Measurements from ENCODE around the gene C19orf25. TPM values are rescaled to one million over a fixed set of nuclear protein-coding genes. Genes with fewer than 3 reads are reported as not detected.
A peak's percentile ranks its signal among the peaks of the same experiment; 100 is the strongest.

The C19orf25 gene
- total and polyA plus RNA-seq, 9 donors, result 17.5 to 23.9 (median 20.9) TPM

DNA sequence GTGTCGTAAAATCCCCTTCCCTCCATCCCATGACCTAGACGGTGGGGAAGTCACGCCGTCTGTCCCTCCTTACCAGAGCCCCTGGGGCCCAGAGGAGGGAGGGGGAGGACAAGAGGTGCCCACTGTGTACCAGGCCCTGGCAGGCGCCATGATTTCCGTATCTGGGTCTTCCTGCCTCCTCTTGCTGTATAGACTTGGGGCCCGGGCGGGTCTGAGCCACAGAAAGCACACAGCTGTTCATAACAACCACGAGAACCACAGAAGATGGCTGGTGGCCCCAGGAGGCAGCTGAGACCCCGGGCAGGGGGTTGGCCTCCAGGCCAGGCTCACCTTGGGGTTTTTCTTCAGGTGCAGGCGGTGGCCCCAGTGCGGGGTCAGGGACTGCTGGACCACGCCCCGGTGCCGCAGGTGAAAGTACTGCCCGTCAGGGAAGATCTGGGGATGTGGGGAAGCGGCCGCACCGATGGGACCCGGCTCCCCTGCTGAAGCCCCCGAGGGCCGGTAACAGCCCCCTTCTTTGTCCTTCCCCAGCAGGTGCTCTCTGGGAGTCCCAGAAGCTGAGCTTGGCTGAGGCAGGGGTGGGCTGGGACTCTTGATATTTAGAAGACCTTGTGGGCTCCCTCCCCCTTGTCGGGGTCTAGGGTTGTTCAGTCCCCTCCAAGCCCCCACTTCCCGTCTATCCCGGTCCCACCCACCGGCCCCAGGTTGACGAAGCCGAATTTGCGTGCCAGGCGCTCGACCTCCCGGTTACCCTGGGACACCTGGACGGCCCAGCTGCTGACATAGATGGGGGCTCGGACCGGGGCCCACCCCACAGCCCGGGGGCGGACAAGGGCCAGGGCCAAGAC is 10.7 kb upstream of the C19orf25 start:
- DNase-seq, result no peak
- peaks cover 20% of the 10 kb centered on the region for H3K4me1 ChIP-seq (ENCODE audit: control insufficient read depth, insufficient read depth, low read length)
- H3K36me3 ChIP-seq (ENCODE audit: control insufficient read depth, insufficient read depth, low read length), result no peaks in the 10 kb centered on the region
- no peaks in the 10 kb centered on the region for H3K9me3 ChIP-seq (replicated peaks; ENCODE audit: control insufficient read depth, low read depth, low read length)
- H3K4me3 ChIP-seq (ENCODE audit: low read length), result peak overlapping the region; percentile 59
- H3K27me3 ChIP-seq (ENCODE audit: control insufficient read depth, insufficient read depth, low read length), result peaks cover 29% of the 10 kb centered on the region
- peak overlapping the region; percentile 87 for H3K27ac ChIP-seq (ENCODE audit: low read length)
- 18% methylated on average over 24 of the region's 37 CpGs for WGBS (ENCODE audit: insufficient coverage)

GRCh38 chr19:1488282-1488601 is 9.2 kb upstream of the C19orf25 start:
- peaks cover 20% of the 10 kb centered on the region for H3K4me1 ChIP-seq (ENCODE audit: control insufficient read depth, insufficient read depth, low read length)
- H3K9me3 ChIP-seq (replicated peaks; ENCODE audit: control insufficient read depth, low read depth, low read length), result no peaks in the 10 kb centered on the region
- peaks cover 21% of the 10 kb centered on the region for H3K27me3 ChIP-seq (ENCODE audit: control insufficient read depth, insufficient read depth, low read length)
- no peak overlapping the region for H3K4me3 ChIP-seq (ENCODE audit: low read length)
- DNase-seq, result no peak
- 91% methylated on average over 10 of the region's 11 CpGs for WGBS (ENCODE audit: insufficient coverage)
- no peaks in the 10 kb centered on the region for H3K36me3 ChIP-seq (ENCODE audit: control insufficient read depth, insufficient read depth, low read length)
- H3K27ac ChIP-seq (ENCODE audit: low read length), result no peak overlapping the region

- DNase-seq, result no peak
- Histone ChIP-seq H3K27ac (ENCODE audit: low read length) (no peak overlapping the region), H3K4me1 (ENCODE audit: control insufficient read depth, insufficient read depth, low read length) (peaks cover 17% of the 10 kb centered on the region), H3K36me3 (ENCODE audit: control insufficient read depth, insufficient read depth, low read length) (no peaks in the 10 kb centered on the region), H3K27me3 (ENCODE audit: control insufficient read depth, insufficient read depth, low read length) (peaks cover 16% of the 10 kb centered on the region), H3K4me3 (ENCODE audit: low read length) (no peak overlapping the region), H3K9me3 (replicated peaks; ENCODE audit: control insufficient read depth, low read depth, low read length) (no peaks in the 10 kb centered on the region)
- WGBS (ENCODE audit: insufficient coverage), result 89% methylated on average over 32 of the region's 40 CpGs
These were observed 8.7 kb upstream of the C19orf25 start for GRCh38 chr19:1487576-1488281.

GRCh38 chr19:1486720-1487575 is 7.9 kb upstream of the C19orf25 start:
- Histone ChIP-seq H3K27me3 (ENCODE audit: control insufficient read depth, insufficient read depth, low read length) (peaks cover 8% of the 10 kb centered on the region), H3K4me3 (ENCODE audit: low read length) (no peak overlapping the region), H3K9me3 (replicated peaks; ENCODE audit: control insufficient read depth, low read depth, low read length) (no peaks in the 10 kb centered on the region), H3K36me3 (ENCODE audit: control insufficient read depth, insufficient read depth, low read length) (no peaks in the 10 kb centered on the region), H3K4me1 (ENCODE audit: control insufficient read depth, insufficient read depth, low read length) (peaks cover 17% of the 10 kb centered on the region), H3K27ac (ENCODE audit: low read length) (no peak overlapping the region)
- no peak for DNase-seq
- 89% methylated on average over 50 of the region's 56 CpGs for WGBS (ENCODE audit: insufficient coverage)

- no peaks in the 10 kb centered on the region for H3K9me3 ChIP-seq (replicated peaks; ENCODE audit: control insufficient read depth, low read depth, low read length)
- 89% methylated on average over 19 of the region's 23 CpGs for WGBS (ENCODE audit: insufficient coverage)
- no peak for DNase-seq
- no peak overlapping the region for H3K27ac ChIP-seq (ENCODE audit: low read length)
- H3K4me3 ChIP-seq (ENCODE audit: low read length), result no peak overlapping the region
- H3K27me3 ChIP-seq (ENCODE audit: control insufficient read depth, insufficient read depth, low read length), result no peaks in the 10 kb centered on the region
- no peaks in the 10 kb centered on the region for H3K36me3 ChIP-seq (ENCODE audit: control insufficient read depth, insufficient read depth, low read length)
- H3K4me1 ChIP-seq (ENCODE audit: control insufficient read depth, insufficient read depth, low read length), result peaks cover 6% of the 10 kb centered on the region
These were observed 5.0 kb upstream of the C19orf25 start for GRCh38 chr19:1483979-1484428.

GRCh38 chr19:1483131-1483978 is 4.3 kb upstream of the C19orf25 start:
- H3K4me1 ChIP-seq (ENCODE audit: control insufficient read depth, insufficient read depth, low read length), result peaks cover 8% of the 10 kb centered on the region
- no peaks in the 10 kb centered on the region for H3K27me3 ChIP-seq (ENCODE audit: control insufficient read depth, insufficient read depth, low read length)
- H3K4me3 ChIP-seq (ENCODE audit: low read length), result no peak overlapping the region
- no peak for DNase-seq
- H3K9me3 ChIP-seq (replicated peaks; ENCODE audit: control insufficient read depth, low read depth, low read length), result no peaks in the 10 kb centered on the region
- 90% methylated on average over 73 of the region's 77 CpGs for WGBS (ENCODE audit: insufficient coverage)
- no peaks in the 10 kb centered on the region for H3K36me3 ChIP-seq (ENCODE audit: control insufficient read depth, insufficient read depth, low read length)
- H3K27ac ChIP-seq (ENCODE audit: low read length), result no peak overlapping the region

DNA sequence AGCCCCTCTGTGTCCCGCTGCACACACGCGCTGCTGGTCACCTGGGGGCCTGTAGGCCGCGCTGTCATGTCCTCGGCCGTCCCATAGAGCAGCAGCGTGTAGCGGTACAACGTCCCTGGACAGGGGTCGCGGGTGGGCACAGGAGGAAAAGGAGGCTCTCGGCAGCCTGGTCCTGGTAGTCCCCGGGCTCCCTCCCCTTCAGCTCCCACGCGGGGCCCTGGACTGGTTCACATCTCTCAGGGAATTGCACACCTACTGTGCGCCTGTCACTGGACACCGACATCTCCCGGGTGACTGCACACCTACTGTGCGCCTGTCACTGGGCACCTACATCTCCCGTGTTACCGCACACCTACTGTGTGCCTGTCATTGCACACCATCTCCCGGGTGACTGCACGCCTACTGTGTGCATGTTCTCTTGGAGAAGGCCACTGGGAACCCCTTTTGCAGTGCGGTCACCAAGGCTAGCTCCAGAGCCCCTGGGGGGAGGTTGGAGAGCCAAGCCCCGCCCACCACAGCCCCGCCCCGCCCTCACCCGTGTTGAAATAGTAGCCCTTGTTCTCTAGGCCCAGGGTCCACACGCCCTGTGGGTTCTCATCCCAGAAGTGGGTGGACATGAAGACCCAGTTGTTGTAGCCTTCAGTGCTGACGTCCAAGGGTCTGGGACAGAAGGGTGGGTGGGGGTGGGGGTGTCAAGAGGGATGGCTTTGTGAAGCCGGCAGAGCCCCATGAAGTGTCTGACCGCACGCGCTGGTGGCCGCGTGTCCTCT is 3.5 kb upstream of the C19orf25 start:
- Histone ChIP-seq H3K36me3 (ENCODE audit: control insufficient read depth, insufficient read depth, low read length) (no peaks in the 10 kb centered on the region), H3K27ac (ENCODE audit: low read length) (no peak overlapping the region), H3K4me1 (ENCODE audit: control insufficient read depth, insufficient read depth, low read length) (peaks cover 12% of the 10 kb centered on the region), H3K4me3 (ENCODE audit: low read length) (no peak overlapping the region), H3K27me3 (ENCODE audit: control insufficient read depth, insufficient read depth, low read length) (no peaks in the 10 kb centered on the region), H3K9me3 (replicated peaks; ENCODE audit: control insufficient read depth, low read depth, low read length) (no peaks in the 10 kb centered on the region)
- WGBS (ENCODE audit: insufficient coverage), result 91% methylated on average over 29 of the region's 37 CpGs
- no peak for DNase-seq

DNA sequence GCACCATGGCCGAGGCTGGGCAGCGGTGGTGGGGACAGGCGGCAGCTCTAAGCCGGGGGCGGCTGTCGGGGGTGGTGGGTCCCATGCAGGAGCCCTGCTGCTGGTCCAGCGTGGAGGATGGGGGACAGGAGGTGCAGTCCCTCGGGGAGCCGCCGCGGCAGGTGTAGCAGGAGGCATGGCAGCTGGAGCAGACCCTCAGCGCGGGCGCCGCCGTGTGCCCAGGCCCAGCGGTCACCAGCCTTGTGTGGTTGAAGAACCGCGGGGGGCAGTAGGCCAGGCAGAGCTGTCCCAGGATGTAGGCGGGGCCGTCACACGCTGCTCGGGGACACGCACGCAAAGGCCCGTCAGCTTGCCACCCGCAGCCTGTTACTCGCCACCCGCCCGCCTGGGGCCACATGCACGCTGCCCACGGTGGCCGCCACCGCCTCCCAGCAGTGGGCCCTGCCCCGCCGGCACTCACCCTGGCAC is 2.9 kb upstream of the C19orf25 start:
- no peak overlapping the region for H3K4me3 ChIP-seq (ENCODE audit: low read length)
- H3K27me3 ChIP-seq (ENCODE audit: control insufficient read depth, insufficient read depth, low read length), result no peaks in the 10 kb centered on the region
- DNase-seq, result no peak
- H3K27ac ChIP-seq (ENCODE audit: low read length), result no peak overlapping the region
- H3K9me3 ChIP-seq (replicated peaks; ENCODE audit: control insufficient read depth, low read depth, low read length), result no peaks in the 10 kb centered on the region
- H3K4me1 ChIP-seq (ENCODE audit: control insufficient read depth, insufficient read depth, low read length), result peaks cover 12% of the 10 kb centered on the region
- 90% methylated on average over 35 of the region's 36 CpGs for WGBS (ENCODE audit: insufficient coverage)
- peaks cover 3% of the 10 kb centered on the region for H3K36me3 ChIP-seq (ENCODE audit: control insufficient read depth, insufficient read depth, low read length)
